ENCODE data around the gene ZBTB20.

ZBTB20 gene

GRCh38 chr3:114660124-114660523, 487.0 kb downstream of the ZBTB20 start:
- peak; percentile 90 for ATAC-seq

GRCh38 chr3:114659109-114660061, 487.7 kb downstream of the ZBTB20 start:
- peak; percentile 33; the same call in 2 of the 3 replicates for ATAC-seq
- TF ChIP-seq TSHZ2 (CRISPR knock-in tag; IDR thresholded peaks at IDR 0.05), result no peak
- no peak for TF ChIP-seq BACH2 (CRISPR knock-in tag; IDR thresholded peaks at IDR 0.05; ENCODE audit: borderline replicate concordance)
- no peak for TF ChIP-seq CREB5 (CRISPR knock-in tag; IDR thresholded peaks at IDR 0.05; ENCODE audit: low read depth)
- TF ChIP-seq SNAI2 (CRISPR knock-in tag; IDR thresholded peaks at IDR 0.05), result no peak
- no peak for TF ChIP-seq ARNTL (CRISPR knock-in tag; IDR thresholded peaks at IDR 0.05; ENCODE audit: borderline replicate concordance, low read depth)

More at GRCh38 chr3:114660124-114660523, 487.0 kb downstream of the ZBTB20 start:
- TF ChIP-seq TOX (CRISPR knock-in tag; IDR thresholded peaks at IDR 0.05; ENCODE audit: borderline replicate concordance) (no peak), ZC3H10 (CRISPR knock-in tag; IDR thresholded peaks at IDR 0.05) (no peak), SNAI2 (CRISPR knock-in tag; IDR thresholded peaks at IDR 0.05) (no peak), ARNTL (CRISPR knock-in tag; IDR thresholded peaks at IDR 0.05; ENCODE audit: borderline replicate concordance, low read depth) (no peak), TSHZ2 (CRISPR knock-in tag; IDR thresholded peaks at IDR 0.05) (no peak), ZNF8 (CRISPR knock-in tag; IDR thresholded peaks at IDR 0.05) (no peak), GLIS3 (CRISPR knock-in tag; IDR thresholded peaks at IDR 0.05) (no peak), ZNF565 (CRISPR knock-in tag; conservative IDR thresholded peaks at IDR 0.05; ENCODE audit: low read depth) (no peak), PATZ1 (CRISPR knock-in tag; IDR thresholded peaks at IDR 0.05; ENCODE audit: borderline replicate concordance) (no peak), CSDC2 (CRISPR knock-in tag; IDR thresholded peaks at IDR 0.05) (no peak), POU6F1 (CRISPR knock-in tag; IDR thresholded peaks at IDR 0.05; ENCODE audit: borderline replicate concordance, low read depth) (no peak), ZNF70 (CRISPR knock-in tag; IDR thresholded peaks at IDR 0.05) (no peak)

- ATAC-seq, result no peak
- TF ChIP-seq ISL1 (CRISPR knock-in tag; IDR thresholded peaks at IDR 0.05), result no peak
- no peak for TF ChIP-seq CSRNP3 (CRISPR knock-in tag; IDR thresholded peaks at IDR 0.05)
- no peak for TF ChIP-seq PATZ1 (CRISPR knock-in tag; IDR thresholded peaks at IDR 0.05; ENCODE audit: borderline replicate concordance)
- TF ChIP-seq GLIS3 (CRISPR knock-in tag; IDR thresholded peaks at IDR 0.05), result no peak
- no peak for TF ChIP-seq PPARA (CRISPR knock-in tag; IDR thresholded peaks at IDR 0.05; ENCODE audit: borderline replicate concordance)
- no peak for TF ChIP-seq ZFP3 (CRISPR knock-in tag; IDR thresholded peaks at IDR 0.05)
These were observed 495.5 kb downstream of the ZBTB20 start for GRCh38 chr3:114651555-114651954.

Data from SK-N-SH treated with all-trans-retinoic acid at 6 μM for 48 hours (cell line).